Vagina (tissue), 2 donors: ENCODE data around the gene S100A12. TPM values are rescaled to one million over a fixed set of nuclear protein-coding genes. Genes with fewer than 3 reads are reported as not detected.
"Not testable (repeated sequence)": the region's sequence is repeated elsewhere in the genome, so short reads cannot be mapped to it uniquely, and the experiment has no call there.

Experiments used
- DNase-seq, 2 donors: peaks; one replicate each; pipeline ENCODE4 v3.0.0-alpha.2; 2017; ENCODE audit errors: extremely low spot score in 2 of 2
- H3K27ac ChIP-seq: fragments of 200-600 bp; sonication (generic); one replicate; pipeline ENCODE4 v1.5.1; 2019
- H3K27me3 ChIP-seq: fragments of 200-600 bp; sonication (generic); one replicate; pipeline ENCODE4 v1.5.1; 2019
- H3K36me3 ChIP-seq, 2 donors: fragments of 200-600 bp; sonication (generic); one replicate each; pipeline ENCODE4 v1.5.1; 2017 to 2019
- H3K4me1 ChIP-seq: fragments of 200-600 bp; sonication (generic); one replicate; pipeline ENCODE4 v1.5.1; 2019
- H3K4me3 ChIP-seq, 2 donors: fragments of 200-600 bp; sonication (generic); 1 replicate in 1 of 2; 2 replicates in 1 of 2; pipeline ENCODE4 v1.5.1; 2016 to 2019
- H3K9me3 ChIP-seq: fragments of 200-600 bp; sonication (generic); one replicate; pipeline ENCODE4 v1.5.1; 2019
- CTCF ChIP-seq, 3 experiments: fragments of 450-650 bp in 2 of 3; fragments of 200-600 bp in 1 of 3; sonication (generic) in 1 of 3; IDR thresholded peaks; one replicate each; pipeline ENCODE4 v1.5.1; 2017 to 2019; ENCODE audit warnings: antibody characterized with exemption in 3 of 3, mild to moderate bottlenecking in 2 of 3, moderate library complexity in 2 of 3
- POLR2A ChIP-seq, 2 donors: fragments of 450-650 bp; IDR thresholded peaks; one replicate each; pipeline ENCODE4 v1.6.1; 2017; ENCODE audit warnings: antibody characterized with exemption in 2 of 2, mild to moderate bottlenecking in 2 of 2, moderate library complexity in 2 of 2
- POLR2AphosphoS5 ChIP-seq, 2 donors: sonication (generic); formaldehyde crosslinking; IDR thresholded peaks; one replicate each; pipeline ENCODE4 v1.9.0; 2017; ENCODE audit warnings: antibody characterized with exemption in 2 of 2, mild to moderate bottlenecking in 2 of 2, low read depth in 1 of 2; ENCODE audit not compliant: insufficient read depth in 1 of 2
- intact Hi-C: fragments of 100-400 bp; cut with DNase I; formaldehyde crosslinking; loops from one replicate; pipeline ENCODE4 v1.15.1; 2023
- total RNA-seq: library from RNA; depleted of rRNA; stranded (reverse); fragments of >200 nt; gene quantifications from one replicate; pipeline ENCODE4 v1.2.3, GENCODE V29; 2016

Gene S100A12
- total RNA-seq, 1 donor from 2014 or later = 4.2 TPM

- intact Hi-C loops = no loop called here
Observed at GRCh38 chr1:153347856-153348255, 27.6 kb downstream of the S100A12 start.

GRCh38 chr1:153347049-153347448 lies 28.4 kb downstream of the S100A12 start:
- H3K27ac ChIP-seq, intact Hi-C loops, H3K9me3 ChIP-seq, H3K36me3 ChIP-seq, H3K4me1 ChIP-seq, H3K27me3 ChIP-seq, H3K4me3 ChIP-seq: not testable (repeated sequence)
- peak; percentile 13 to 34 for DNase-seq

More at GRCh38 chr1:153347856-153348255, 27.6 kb downstream of the S100A12 start:
- Histone ChIP-seq H3K4me3 (no peak overlapping the region), H3K4me1 (no peaks in the 10 kb centered on the region), H3K36me3 (no peaks in the 10 kb centered on the region), H3K9me3 (no peaks in the 10 kb centered on the region), H3K27ac (no peak overlapping the region), H3K27me3 (no peaks in the 10 kb centered on the region)
- DNase-seq = peak; percentile 52 to 79
- no peak for TF ChIP-seq POLR2AphosphoS5 (IDR thresholded peaks at IDR 0.05; ENCODE audit: insufficient read depth in 1 of 2, low read depth in 1 of 2)
- no peak for TF ChIP-seq CTCF (IDR thresholded peaks at IDR 0.05)
- no peak for TF ChIP-seq POLR2A (IDR thresholded peaks at IDR 0.05)

- intact Hi-C loops = no loop called here
- H3K27me3 ChIP-seq = no peaks in the 10 kb centered on the region
Observed at GRCh38 chr1:153346077-153346723, 29.2 kb downstream of the S100A12 start.

GRCh38 chr1:153345187-153346076 lies 30.0 kb downstream of the S100A12 start:
- H3K27me3 ChIP-seq = no peaks in the 10 kb centered on the region
- peak; percentile 69 to 74 for DNase-seq

More at GRCh38 chr1:153346077-153346723, 29.2 kb downstream of the S100A12 start:
- Histone ChIP-seq H3K9me3 (no peaks in the 10 kb centered on the region), H3K4me1 (no peaks in the 10 kb centered on the region), H3K4me3 (no peak overlapping the region), H3K27ac (no peak overlapping the region), H3K36me3 (no peaks in the 10 kb centered on the region)
- peak in 1 of 2 donors; percentile 22 for DNase-seq
- TF ChIP-seq POLR2A (IDR thresholded peaks at IDR 0.05) (no peak), POLR2AphosphoS5 (IDR thresholded peaks at IDR 0.05; ENCODE audit: insufficient read depth in 1 of 2, low read depth in 1 of 2) (no peak), CTCF (IDR thresholded peaks at IDR 0.05) (no peak)

GRCh38 chr1:153344718-153345025 lies 30.7 kb downstream of the S100A12 start:
- Histone ChIP-seq H3K27me3 (no peaks in the 10 kb centered on the region), H3K4me3 (no peak overlapping the region), H3K27ac (no peak overlapping the region), H3K9me3 (no peaks in the 10 kb centered on the region), H3K4me1 (no peaks in the 10 kb centered on the region), H3K36me3 (no peaks in the 10 kb centered on the region)
- intact Hi-C loops = no loop called here
- no peak for TF ChIP-seq CTCF (IDR thresholded peaks at IDR 0.05)
- TF ChIP-seq POLR2AphosphoS5 (IDR thresholded peaks at IDR 0.05; ENCODE audit: insufficient read depth in 1 of 2, low read depth in 1 of 2) = no peak
- DNase-seq = peak in 1 of 2 donors; percentile 31

More at GRCh38 chr1:153345187-153346076, 30.0 kb downstream of the S100A12 start:
- no peaks in the 10 kb centered on the region for H3K36me3 ChIP-seq
- no peaks in the 10 kb centered on the region for H3K4me1 ChIP-seq
- H3K27ac ChIP-seq = no peak overlapping the region
- TF ChIP-seq CTCF (IDR thresholded peaks at IDR 0.05) (no peak), POLR2AphosphoS5 (IDR thresholded peaks at IDR 0.05; ENCODE audit: insufficient read depth in 1 of 2, low read depth in 1 of 2) (no peak), POLR2A (IDR thresholded peaks at IDR 0.05) (no peak)
- intact Hi-C loops = no loop called here
- H3K9me3 ChIP-seq = no peaks in the 10 kb centered on the region
- no peak overlapping the region for H3K4me3 ChIP-seq
